Psoas muscle (tissue), 8 donors: ENCODE measurements around the gene CNBD2. TPM values are rescaled to one million over a fixed set of nuclear protein-coding genes. Genes with fewer than 3 reads are reported as not detected.
"Not testable (repeated sequence)": the region's sequence is repeated elsewhere in the genome, so short reads cannot be mapped to it uniquely, and the experiment has no call there.

ENCODE experiments used
- ATAC-seq, 4 donors: fragments of 200-7000 bp; cut with Tn5 transposase; one replicate each; pipeline ENCODE4 v1.9.1; 2020; ENCODE audit warnings: moderate library complexity in 3 of 4, mild to moderate bottlenecking in 2 of 4
- DNase-seq, 2 donors: peaks; one replicate each; pipeline ENCODE4 v3.0.0-alpha.2; 2020
- H3K27ac ChIP-seq: fragments of 200-600 bp; one replicate; pipeline ENCODE4 v1.8.0; 2022
- H3K27me3 ChIP-seq, 3 donors: fragments of 200-600 bp in 1 of 3; one replicate each; pipeline versions ENCODE4 v1.6.1 to v1.8.0; 2013 to 2022; ENCODE audit warnings: low read length in 2 of 3, mild to moderate bottlenecking in 2 of 3, moderate library complexity in 1 of 3; ENCODE audit not compliant: insufficient read depth in 3 of 3
- H3K36me3 ChIP-seq, 2 donors: fragments of 200-600 bp in 1 of 2; one replicate each; pipeline versions ENCODE4 v1.6.1 to v1.8.0; 2013 to 2022; ENCODE audit warnings: low read depth in 1 of 2, mild to moderate bottlenecking in 1 of 2, moderate library complexity in 1 of 2; ENCODE audit not compliant: insufficient read depth in 1 of 2
- H3K4me1 ChIP-seq: fragments of 200-600 bp; one replicate; pipeline ENCODE4 v1.8.0; 2022
- H3K4me3 ChIP-seq: fragments of 200-600 bp; one replicate; pipeline ENCODE4 v1.8.0; 2022; ENCODE audit warnings: mild to moderate bottlenecking
- H3K9me3 ChIP-seq: fragments of 200-600 bp; one replicate; pipeline ENCODE4 v1.8.0; 2022
- CTCF ChIP-seq: fragments of 200-600 bp; IDR thresholded peaks from one replicate; pipeline ENCODE4 v1.8.0; 2022; ENCODE audit warnings: antibody characterized with exemption
- WGBS, 3 donors: extraction: QIAGEN DNeasy Blood & Tissue Kit; methylation state at CpG; one replicate each; pipeline versions ENCODE4 v1.1.6 to v1.1.7; 2013; 5-methylcytosine and 5-hydroxymethylcytosine counted together
- intact Hi-C, 2 donors: fragments of 100-400 bp; cut with DNase I; formaldehyde crosslinking; loops; one replicate each; pipeline versions ENCODE4 v1.11.0 to v1.14.2; 2022
- polyA plus RNA-seq, 3 donors: library from polyadenylated mRNA; stranded (reverse); fragments of 200-250 nt; gene quantifications; one replicate each; pipeline ENCODE4 v1.2.3, GENCODE V29; 2013
- total RNA-seq, 4 donors: library from RNA; stranded (reverse); fragmentation: NEBNext Ultra II Directional in 2 of 4; extraction: Animal tissue kit (Norgen Biotek cat#: 25700) in 2 of 4; gene quantifications; one replicate each; pipeline versions ENCODE4 v1.2.1 to v1.2.4, GENCODE V29; 2021 to 2023
- donor health status: healthy with polysubstance abuse.
- donor health status: DM: no; HTN: no; CAD: no; lungs with moderate emphysema.
- donor health status: Bipolar disorder and iron deficiency.
- donor health status: healthy.
- donor health status: DM: yes; HTN: yes; CAD: no.
- donor health status: DM: no; HTN: no; CAD: no.
- donor health status: DM: no; HTN: no; CAD: no.
- donor health status: DM: yes; HTN: yes; CAD: no.

The CNBD2 gene
- total and polyA plus RNA-seq, 7 donors, result 7.9 to 21.4 (median 14.0) TPM

DNA sequence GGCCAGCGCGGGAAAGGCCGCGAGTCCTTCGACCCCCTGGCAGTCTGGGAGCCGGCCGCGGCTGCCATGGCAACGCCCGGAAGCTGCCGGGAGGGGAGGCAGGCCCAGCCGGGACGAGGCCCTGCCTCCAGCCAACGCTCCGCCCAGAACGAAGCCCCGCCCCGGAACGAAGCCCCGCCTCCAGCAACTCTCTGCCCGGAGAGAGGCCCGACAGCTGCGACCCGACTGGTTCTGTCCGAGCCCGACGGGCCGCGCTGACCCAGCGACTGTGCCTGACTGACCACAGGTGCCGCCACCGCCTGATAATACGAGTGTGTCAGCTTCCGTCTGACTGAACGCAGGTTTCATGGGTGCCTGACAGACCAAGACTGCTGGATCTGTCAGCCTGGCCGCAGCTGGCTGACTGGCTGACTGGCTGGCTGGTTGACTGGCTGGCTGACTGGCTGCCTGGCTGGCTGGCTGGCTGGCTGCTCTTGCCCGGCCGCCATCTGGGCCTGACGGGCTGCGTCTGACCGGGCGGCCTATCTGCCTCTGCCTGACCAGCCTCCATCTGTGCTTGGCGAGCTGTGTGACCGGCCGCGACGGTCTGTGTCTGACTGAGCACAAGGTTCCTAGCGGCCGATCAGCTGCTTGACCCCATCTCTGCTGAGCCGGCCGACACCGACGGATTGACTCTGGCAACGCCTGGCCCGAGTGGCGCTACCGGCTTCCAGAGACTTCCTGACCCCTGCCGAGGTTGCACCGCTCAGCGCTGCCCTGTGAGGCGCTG, 96.5 kb downstream of the CNBD2 start:
- intact Hi-C loops, result loop anchor here in 1 of 2 donors (5.0 kb wide), 1 partner anchor 72 kb away; no protein-coding TSS in a partner anchor
- H3K9me3 ChIP-seq, result no peaks in the 10 kb centered on the region
- no peak for TF ChIP-seq CTCF
- peak overlapping the region; percentile 75 for H3K4me3 ChIP-seq
- DNase-seq (peak; percentile 94 to 98), ATAC-seq (peak; percentile 97 to 98 (median 98))
- H3K4me1 ChIP-seq, result peaks cover 4% of the 10 kb centered on the region
- H3K27me3 ChIP-seq, result no peaks in the 10 kb centered on the region
- H3K36me3 ChIP-seq, result no peaks in the 10 kb centered on the region
- 1 to 4% (median 3%) methylated on average over 48 to 61 of the region's 61 CpGs for WGBS, 3 donors
- H3K27ac ChIP-seq, result peak overlapping the region; percentile 88

GRCh38 chr20:36065427-36065998, 97.1 kb downstream of the CNBD2 start:
- peak overlapping the region; percentile 75 for H3K4me3 ChIP-seq
- no peak for DNase-seq
- peak overlapping the region; percentile 88 for H3K27ac ChIP-seq
- no peak for ATAC-seq
- H3K36me3 ChIP-seq, result no peaks in the 10 kb centered on the region
- H3K27me3 ChIP-seq, result no peaks in the 10 kb centered on the region
- WGBS, 3 donors, result 35 to 48% (median 42%) methylated on average over 24 of the region's 24 CpGs
- peaks cover 4% of the 10 kb centered on the region for H3K4me1 ChIP-seq
- no peak for TF ChIP-seq CTCF
- no peaks in the 10 kb centered on the region for H3K9me3 ChIP-seq
- intact Hi-C loops, result loop anchor here in 1 of 2 donors (5.0 kb wide), 1 partner anchor 72 kb away; no protein-coding TSS in a partner anchor

- intact Hi-C loops, result loop anchor here in 1 of 2 donors (5.0 kb wide), 1 partner anchor 71 kb away; no protein-coding TSS in a partner anchor
Observed at GRCh38 chr20:36066777-36067176, 98.4 kb downstream of the CNBD2 start.

DNA sequence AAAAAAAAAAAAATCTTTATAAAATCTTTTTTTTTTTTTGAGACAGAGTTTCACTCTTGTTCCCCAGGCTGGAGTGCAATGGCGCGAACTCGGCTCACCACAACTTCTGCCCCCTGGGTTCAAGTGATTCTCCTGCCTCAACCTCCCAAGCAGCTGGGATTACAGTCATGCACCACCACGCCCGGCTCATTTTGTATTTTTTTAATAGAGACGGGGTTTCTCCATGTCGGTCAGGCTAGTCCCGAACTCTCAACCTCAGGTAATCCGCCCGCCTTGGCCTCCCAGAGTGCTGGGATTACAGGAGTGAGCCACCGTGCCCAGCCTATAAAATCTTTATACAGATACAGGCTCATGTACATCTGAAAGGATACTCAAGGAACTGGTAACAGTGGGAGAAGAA, 100.1 kb downstream of the CNBD2 start:
- intact Hi-C loops, result loop anchor here in 1 of 2 donors (5.0 kb wide), 1 partner anchor 69 kb away; no protein-coding TSS in a partner anchor
- not testable (repeated sequence) for ATAC-seq, H3K9me3 ChIP-seq, H3K27ac ChIP-seq, DNase-seq, H3K36me3 ChIP-seq, H3K4me1 ChIP-seq, H3K27me3 ChIP-seq, H3K4me3 ChIP-seq
- WGBS, 3 donors, result 87 to 92% (median 89%) methylated on average over 11 of the region's 11 CpGs

More at GRCh38 chr20:36066777-36067176, 98.4 kb downstream of the CNBD2 start:
- no peaks in the 10 kb centered on the region for H3K27me3 ChIP-seq
- H3K4me1 ChIP-seq, result peaks cover 4% of the 10 kb centered on the region
- H3K27ac ChIP-seq, result no peak overlapping the region
- ATAC-seq, result no peak
- H3K36me3 ChIP-seq, result no peaks in the 10 kb centered on the region
- H3K9me3 ChIP-seq, result no peaks in the 10 kb centered on the region
- 64 to 74% (median 73%) methylated on average over 2 of the region's 2 CpGs for WGBS, 3 donors
- H3K4me3 ChIP-seq, result no peak overlapping the region
- no peak for DNase-seq
- TF ChIP-seq CTCF, result no peak

- intact Hi-C loops, result no loop called here
Observed at GRCh38 chr20:36070451-36070850, 102.1 kb downstream of the CNBD2 start.

More at GRCh38 chr20:36070451-36070850, 102.1 kb downstream of the CNBD2 start:
- no peaks in the 10 kb centered on the region for H3K27me3 ChIP-seq
- whole genome bisulfite sequencing, 3 donors, result 56 to 62% (median 60%) methylated on average over 8 of the region's 8 CpGs
- no peak overlapping the region for H3K27ac ChIP-seq
- no peaks in the 10 kb centered on the region for H3K4me1 ChIP-seq
- TF ChIP-seq CTCF, result no peak
- ATAC-seq (no peak), DNase-seq (no peak)
- H3K9me3 ChIP-seq, result no peaks in the 10 kb centered on the region
- no peak overlapping the region for H3K4me3 ChIP-seq
- no peaks in the 10 kb centered on the region for H3K36me3 ChIP-seq
